Measurements from ENCODE around the gene NFYA. TPM values are rescaled to one million over a fixed set of nuclear protein-coding genes. Genes with fewer than 3 reads are reported as not detected.

Gene NFYA
- total RNA-seq, 1 experiment from 2014 or later, result 34.7 TPM

GRCh38 chr6:41071501-41071922 is 1.3 kb upstream of the NFYA start:
- Histone ChIP-seq H3K27me3 (ENCODE audit: control insufficient read depth, insufficient read depth, low read length) (no peaks in the 10 kb centered on the region), H3K4me3 (ENCODE audit: low read depth in 2 of 2, low read length in 2 of 2) (peak overlapping the region; percentile 96 to 97), H3K27ac (ENCODE audit: low read length) (peak overlapping the region; percentile 100), H3K36me3 (ENCODE audit: control insufficient read depth, insufficient read depth, low read length) (no peaks in the 10 kb centered on the region; the same call in 1 of the 2 replicates), H3K9me3 (ENCODE audit: control insufficient read depth, insufficient read depth, low read depth, low read length) (no peaks in the 10 kb centered on the region), H3K4me1 (ENCODE audit: control insufficient read depth, insufficient read depth, low read length) (peaks cover 24% of the 10 kb centered on the region)
- ATAC-seq (no peak), DNase-seq (ENCODE audit: low read depth, low spot score) (no peak)
- in situ Hi-C loops (cut with HindIII; ENCODE audit: low pct_unique_long_range_greater_than_20kb, low sequenced_read_pairs) (no loop called here), intact Hi-C loops (cut with micrococcal nuclease; ENCODE audit: unreplicated experiment) (no loop called here)
- TF ChIP-seq CTCF (IDR thresholded peaks at IDR 0.05) (no peak), REST (IDR thresholded peaks at IDR 0.05; ENCODE audit: insufficient read depth in 1 of 2, low read depth in 2 of 2, low read length in 1 of 2) (no peak), TCF7L2 (IDR thresholded peaks at IDR 0.05; ENCODE audit: low read depth, low read length) (no peak)
- POLR2A ChIA-PET, result no interaction called here
- no TSS peak for BruUV-seq (replicated peaks)
- CTCF ChIA-PET, result no interaction called here

- BruUV-seq (replicated peaks), result no TSS peak
- Histone ChIP-seq H3K4me3 (ENCODE audit: low read depth in 2 of 2, low read length in 2 of 2) (peak within 1 kb of the TSS; percentile 96 to 97), H3K4me1 (ENCODE audit: control insufficient read depth, insufficient read depth, low read length) (peaks cover 19% of the 10 kb centered on the region), H3K36me3 (ENCODE audit: control insufficient read depth, insufficient read depth, low read length) (no peaks in the 10 kb centered on the region; the same call in 1 of the 2 replicates), H3K27ac (ENCODE audit: low read length) (peak within 1 kb of the TSS; percentile 100), H3K27me3 (ENCODE audit: control insufficient read depth, insufficient read depth, low read length) (no peaks in the 10 kb centered on the region), H3K9me3 (ENCODE audit: control insufficient read depth, insufficient read depth, low read depth, low read length) (no peaks in the 10 kb centered on the region)
- ChIA-PET POLR2A (interaction anchor here (0.5 to 0.6 kb wide), 4 partner anchors 90 to 616 kb away, joined by 3 read pairs; no protein-coding TSS in a partner anchor), CTCF (interaction anchor here (0.6 to 0.7 kb wide), 2 partner anchors 19 to 33 kb away, joined by 3 read pairs; partner anchors contain the start of gene UNC5CL)
- DNase-seq (ENCODE audit: low read depth, low spot score) (peak; percentile 98), ATAC-seq (peak; percentile 89)
- in situ Hi-C loops (cut with HindIII; ENCODE audit: low pct_unique_long_range_greater_than_20kb, low sequenced_read_pairs) (no loop called here), intact Hi-C loops (cut with micrococcal nuclease; ENCODE audit: unreplicated experiment) (no loop called here)
- TF ChIP-seq CTCF (IDR thresholded peaks at IDR 0.05) (no peak), SIN3A (IDR thresholded peaks at IDR 0.05; ENCODE audit: borderline replicate concordance, insufficient read depth, low read depth, low read length) (peak; percentile 76; the same call in 1 of the 2 replicates), REST (IDR thresholded peaks at IDR 0.05; ENCODE audit: insufficient read depth in 1 of 2, low read depth in 2 of 2, low read length in 1 of 2) (0 out of 4 replicates have a peak, but pooled peaks of 1 of the 2 experiments have one; percentile 30), POLR2AphosphoS5 (IDR thresholded peaks at IDR 0.05; ENCODE audit: low read depth, low read length) (peak; percentile 70; the same call in 1 of the 2 replicates), TCF7L2 (IDR thresholded peaks at IDR 0.05; ENCODE audit: low read depth, low read length) (peak; percentile 88; the same call in 1 of the 2 replicates)
These were observed 595 bp upstream of the NFYA start, which contains the start of gene OARD1 for GRCh38 chr6:41071923-41072835. Gene OARD1 (minus strand): TSS chr6:41072356. CDS start chr6:41071634, 722 bp downstream.

All from Panc1 (cell line).